ENCODE results near the gene LMOD1. TPM values are rescaled to one million over a fixed set of nuclear protein-coding genes. Genes with fewer than 3 reads are reported as not detected.
A peak's percentile ranks its signal among the peaks of the same experiment; 100 is the strongest.

The LMOD1 gene
- polyA plus RNA-seq, 1 of the 3 experiments (the other 2 are of a cell fraction): 2.7 TPM

DNA sequence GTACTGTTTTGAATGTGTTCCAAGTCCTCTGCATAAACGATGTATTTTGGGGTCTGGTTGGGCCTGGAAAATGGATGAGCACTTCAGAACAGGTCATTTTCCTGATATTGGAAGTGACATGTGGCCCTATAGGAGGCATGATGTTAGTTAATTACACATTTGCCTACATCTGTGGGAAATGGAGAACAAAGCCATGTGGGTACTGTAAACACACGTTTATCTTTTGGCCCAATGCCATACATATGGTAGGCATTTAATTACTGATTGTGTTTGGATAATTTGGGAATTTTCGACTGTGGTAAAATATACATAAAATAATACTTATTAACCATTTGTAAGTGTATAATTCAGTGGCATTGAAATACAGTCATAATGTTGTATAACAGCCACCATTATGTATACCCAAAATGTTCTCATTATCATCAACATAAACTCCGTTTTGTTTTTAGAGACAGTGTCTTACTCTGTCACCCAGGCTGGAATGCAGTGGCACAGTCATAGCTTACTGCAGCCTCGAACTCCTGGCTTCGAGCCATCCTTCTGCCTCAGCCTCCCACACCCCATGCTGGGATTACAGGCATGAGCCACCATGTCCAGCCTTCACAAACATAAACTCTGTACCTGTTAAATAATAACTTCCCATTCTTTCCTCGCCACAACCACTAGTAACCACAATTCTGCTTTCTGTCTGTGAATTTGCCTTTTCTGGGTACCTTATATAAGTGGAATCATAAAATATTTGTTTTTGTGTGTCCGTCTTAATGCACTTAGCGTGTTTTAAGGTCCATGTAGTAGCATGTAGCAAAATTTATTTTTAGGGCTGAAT, 24.2 kb upstream of the LMOD1 start:
- 53% methylated on average over 9 of the region's 9 CpGs for WGBS (ENCODE audit: low lambda C conversion rate)
- H3K79me2 ChIP-seq (ENCODE audit: insufficient read depth): peaks cover 6% of the 10 kb centered on the region; the same call in 1 of the 2 replicates
- TF ChIP-seq EP300 (IDR thresholded peaks at IDR 0.05; ENCODE audit: borderline replicate concordance in 1 of 2, low read depth in 1 of 2, low read length in 1 of 2) (peak in 1 of 2 experiments; percentile 84; a peak in 2 of 4 replicates), MXI1 (IDR thresholded peaks at IDR 0.05; ENCODE audit: low read depth, low read length) (peak; percentile 95), NFIC (IDR thresholded peaks at IDR 0.05; ENCODE audit: borderline replicate concordance) (peak; percentile 52), POLR2AphosphoS5 (IDR thresholded peaks at IDR 0.05; ENCODE audit: low read depth, low read length) (no peak), YY1 (IDR thresholded peaks at IDR 0.05; ENCODE audit: low read depth) (no peak), TAF1 (IDR thresholded peaks at IDR 0.05; ENCODE audit: borderline replicate concordance, low read depth, low read length) (no peak), TCF12 (IDR thresholded peaks at IDR 0.05) (peak; percentile 42; the same call in 1 of the 2 replicates), FOXM1 (IDR thresholded peaks at IDR 0.05; ENCODE audit: low read depth) (no peak), FOXJ3 (CRISPR knock-in tag; IDR thresholded peaks at IDR 0.05) (peak; percentile 51; the same call in 1 of the 2 replicates), SIN3A (IDR thresholded peaks at IDR 0.05; ENCODE audit: borderline replicate concordance, low read depth, low read length) (no peak), GATA2 (CRISPR knock-in tag; IDR thresholded peaks at IDR 0.05) (peak; percentile 89)
- TF ChIP-seq, protein P1, sequence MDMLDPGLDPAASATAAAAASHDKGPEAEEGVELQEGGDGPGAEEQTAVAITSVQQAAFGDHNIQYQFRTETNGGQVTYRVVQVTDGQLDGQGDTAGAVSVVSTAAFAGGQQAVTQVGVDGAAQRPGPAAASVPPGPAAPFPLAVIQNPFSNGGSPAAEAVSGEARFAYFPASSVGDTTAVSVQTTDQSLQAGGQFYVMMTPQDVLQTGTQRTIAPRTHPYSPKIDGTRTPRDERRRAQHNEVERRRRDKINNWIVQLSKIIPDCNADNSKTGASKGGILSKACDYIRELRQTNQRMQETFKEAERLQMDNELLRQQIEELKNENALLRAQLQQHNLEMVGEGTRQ (IDR thresholded peaks at IDR 0.05; ENCODE audit: borderline replicate concordance, low read depth, low read length): no peak
- TF ChIP-seq, protein P2, sequence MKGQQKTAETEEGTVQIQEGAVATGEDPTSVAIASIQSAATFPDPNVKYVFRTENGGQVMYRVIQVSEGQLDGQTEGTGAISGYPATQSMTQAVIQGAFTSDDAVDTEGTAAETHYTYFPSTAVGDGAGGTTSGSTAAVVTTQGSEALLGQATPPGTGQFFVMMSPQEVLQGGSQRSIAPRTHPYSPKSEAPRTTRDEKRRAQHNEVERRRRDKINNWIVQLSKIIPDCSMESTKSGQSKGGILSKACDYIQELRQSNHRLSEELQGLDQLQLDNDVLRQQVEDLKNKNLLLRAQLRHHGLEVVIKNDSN (IDR thresholded peaks at IDR 0.05; ENCODE audit: borderline replicate concordance, low read depth): no peak
- no peaks in the 10 kb centered on the region for H4K20me1 ChIP-seq (ENCODE audit: insufficient read depth)
- peaks cover 43% of the 10 kb centered on the region for H3F3A ChIP-seq (replicated peaks; ENCODE audit: insufficient read depth)
- H3K9ac ChIP-seq: no peak overlapping the region
- peaks cover 34 to 48% of the 10 kb centered on the region in 2 experiments for H3K36me3 ChIP-seq (replicated peaks in 1 of 2; ENCODE audit: control insufficient read depth in 1 of 2, insufficient read depth in 2 of 2, low read length in 1 of 2)
- ChIA-PET CTCF (interaction anchor here (1.8 to 11.4 kb wide), 4 partner anchors 60 to 92 kb away, joined by 4 to 344 read pairs (median 10); partner anchors contain the start of gene SHISA4), POLR2A (no interaction called here)
- H3K4me3 ChIP-seq (ENCODE audit: low read depth in 2 of 2, low read length in 1 of 2): no peak overlapping the region
- no peak overlapping the region for H3K27ac ChIP-seq (ENCODE audit: low read depth in 2 of 2, low read length in 1 of 2)
- no peak overlapping the region for H2AFZ ChIP-seq (ENCODE audit: low read depth)
- no peaks in the 10 kb centered on the region for H3K27me3 ChIP-seq (ENCODE audit: insufficient read depth)
- H3K4me2 ChIP-seq: no peak overlapping the region
- peak; percentile 62 for DNase-seq
- H3K4me1 ChIP-seq (ENCODE audit: control insufficient read depth in 1 of 2, insufficient read depth in 2 of 2, low read depth in 1 of 2, low read length in 1 of 2): no peaks in the 10 kb centered on the region; a peak in 1 of 4 replicates
- H3K9me2 ChIP-seq: no peaks in the 10 kb centered on the region
- H3K9me3 ChIP-seq: no peaks in the 10 kb centered on the region

DNA sequence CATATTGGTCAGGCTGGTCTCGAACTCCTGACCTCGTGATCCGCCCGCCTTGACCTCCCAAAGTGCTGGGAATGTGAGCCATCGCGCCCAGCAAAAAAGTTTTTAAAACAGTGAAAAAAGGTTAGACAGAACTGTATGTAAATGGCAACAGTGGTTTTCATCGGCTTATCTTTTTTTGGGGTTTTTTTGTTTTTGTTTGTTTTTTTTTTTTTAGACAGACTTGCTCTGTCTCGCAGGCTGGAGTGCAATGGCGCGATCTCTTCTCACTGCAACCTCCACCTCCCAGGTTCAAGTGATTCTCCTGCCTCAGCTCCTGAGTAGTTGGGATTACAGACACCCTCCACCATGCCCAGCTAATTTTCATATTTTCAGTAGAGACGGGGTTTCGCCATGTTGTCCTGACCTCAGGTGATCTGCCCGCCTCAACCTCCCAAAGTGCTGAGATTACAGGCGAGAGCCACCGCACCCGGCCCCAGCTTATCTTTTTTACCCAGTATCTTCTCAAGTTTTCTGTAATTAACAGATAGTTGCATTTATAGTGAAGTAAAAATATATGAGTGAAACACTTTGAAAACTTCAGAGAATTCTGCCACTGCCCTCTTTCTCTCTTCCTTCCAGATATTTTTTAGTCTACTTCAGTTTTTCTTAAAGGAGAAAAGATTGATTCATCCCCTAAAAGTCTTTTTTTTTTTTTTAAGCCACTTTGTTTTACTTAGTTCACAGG, 22.0 kb upstream of the LMOD1 start:
- Histone ChIP-seq H3K36me3 (replicated peaks in 1 of 2; ENCODE audit: control insufficient read depth in 1 of 2, insufficient read depth in 2 of 2, low read length in 1 of 2) (peaks cover 52 to 67% of the 10 kb centered on the region in 2 experiments), H4K20me1 (ENCODE audit: insufficient read depth) (no peaks in the 10 kb centered on the region), H3K4me1 (ENCODE audit: control insufficient read depth in 1 of 2, insufficient read depth in 2 of 2, low read depth in 1 of 2, low read length in 1 of 2) (no peaks in the 10 kb centered on the region; a peak in 1 of 4 replicates), H3K9me3 (no peaks in the 10 kb centered on the region), H3F3A (replicated peaks; ENCODE audit: insufficient read depth) (peaks cover 56% of the 10 kb centered on the region), H3K9me2 (no peaks in the 10 kb centered on the region), H3K27me3 (ENCODE audit: insufficient read depth) (no peaks in the 10 kb centered on the region), H2AFZ (ENCODE audit: low read depth) (no peak overlapping the region), H3K9ac (no peak overlapping the region), H3K4me3 (ENCODE audit: low read depth in 2 of 2, low read length in 1 of 2) (no peak overlapping the region), H3K4me2 (no peak overlapping the region), H3K27ac (ENCODE audit: low read depth in 2 of 2, low read length in 1 of 2) (no peak overlapping the region), H3K79me2 (ENCODE audit: insufficient read depth) (peaks cover 10% of the 10 kb centered on the region; the same call in 1 of the 2 replicates)
- CTCF ChIA-PET: interaction anchor here (0.6 to 11.4 kb wide), 10 partner anchors 15 to 521 kb away, joined by 3 to 344 read pairs (median 4); partner anchors contain the start of genes LMOD1, RNPEP and SHISA4
- no peak for DNase-seq
- POLR2A ChIA-PET: no interaction called here
- WGBS (ENCODE audit: low lambda C conversion rate): 96% methylated on average over 16 of the region's 16 CpGs
- TF ChIP-seq MXI1 (IDR thresholded peaks at IDR 0.05; ENCODE audit: low read depth, low read length): no peak
- no peak for TF ChIP-seq FOXJ3 (CRISPR knock-in tag; IDR thresholded peaks at IDR 0.05)
- no peak for TF ChIP-seq MEF2A (IDR thresholded peaks at IDR 0.05; ENCODE audit: borderline replicate concordance, low read depth)
- no peak for TF ChIP-seq NFIC (IDR thresholded peaks at IDR 0.05; ENCODE audit: borderline replicate concordance)
- no peak for TF ChIP-seq ELF1 (IDR thresholded peaks at IDR 0.05)
- TF ChIP-seq JUND (IDR thresholded peaks at IDR 0.05): no peak
- no peak for TF ChIP-seq RFX5 (IDR thresholded peaks at IDR 0.05; ENCODE audit: low read length)
- no peak for TF ChIP-seq FOXM1 (IDR thresholded peaks at IDR 0.05; ENCODE audit: low read depth)
- TF ChIP-seq, protein P3, sequence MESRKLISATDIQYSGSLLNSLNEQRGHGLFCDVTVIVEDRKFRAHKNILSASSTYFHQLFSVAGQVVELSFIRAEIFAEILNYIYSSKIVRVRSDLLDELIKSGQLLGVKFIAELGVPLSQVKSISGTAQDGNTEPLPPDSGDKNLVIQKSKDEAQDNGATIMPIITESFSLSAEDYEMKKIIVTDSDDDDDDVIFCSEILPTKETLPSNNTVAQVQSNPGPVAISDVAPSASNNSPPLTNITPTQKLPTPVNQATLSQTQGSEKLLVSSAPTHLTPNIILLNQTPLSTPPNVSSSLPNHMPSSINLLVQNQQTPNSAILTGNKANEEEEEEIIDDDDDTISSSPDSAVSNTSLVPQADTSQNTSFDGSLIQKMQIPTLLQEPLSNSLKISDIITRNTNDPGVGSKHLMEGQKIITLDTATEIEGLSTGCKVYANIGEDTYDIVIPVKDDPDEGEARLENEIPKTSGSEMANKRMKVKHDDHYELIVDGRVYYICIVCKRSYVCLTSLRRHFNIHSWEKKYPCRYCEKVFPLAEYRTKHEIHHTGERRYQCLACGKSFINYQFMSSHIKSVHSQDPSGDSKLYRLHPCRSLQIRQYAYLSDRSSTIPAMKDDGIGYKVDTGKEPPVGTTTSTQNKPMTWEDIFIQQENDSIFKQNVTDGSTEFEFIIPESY (IDR thresholded peaks at IDR 0.05; ENCODE audit: borderline replicate concordance, low read depth): no peak
- TF ChIP-seq, protein P4, sequence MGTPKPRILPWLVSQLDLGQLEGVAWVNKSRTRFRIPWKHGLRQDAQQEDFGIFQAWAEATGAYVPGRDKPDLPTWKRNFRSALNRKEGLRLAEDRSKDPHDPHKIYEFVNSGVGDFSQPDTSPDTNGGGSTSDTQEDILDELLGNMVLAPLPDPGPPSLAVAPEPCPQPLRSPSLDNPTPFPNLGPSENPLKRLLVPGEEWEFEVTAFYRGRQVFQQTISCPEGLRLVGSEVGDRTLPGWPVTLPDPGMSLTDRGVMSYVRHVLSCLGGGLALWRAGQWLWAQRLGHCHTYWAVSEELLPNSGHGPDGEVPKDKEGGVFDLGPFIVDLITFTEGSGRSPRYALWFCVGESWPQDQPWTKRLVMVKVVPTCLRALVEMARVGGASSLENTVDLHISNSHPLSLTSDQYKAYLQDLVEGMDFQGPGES (IDR thresholded peaks at IDR 0.05; ENCODE audit: low read depth, low read length): no peak
- no peak for TF ChIP-seq EZH2phosphoT487 (IDR thresholded peaks at IDR 0.05; ENCODE audit: borderline replicate concordance, low read depth)
- TF ChIP-seq RCOR1 (IDR thresholded peaks at IDR 0.05; ENCODE audit: low read length): no peak
